ENCODE data around the gene FAM107A.

GRCh38 chr3:58531555-58531954 lies 45.6 kb downstream of the FAM107A start:
- TF ChIP-seq CTCF (optimal IDR thresholded peaks at IDR 0.05 in 1 of 3, IDR thresholded peaks at IDR 0.05 in 1 of 3, conservative IDR thresholded peaks at IDR 0.05 in 1 of 3; ENCODE audit: extremely low read depth in 1 of 3, insufficient read depth in 2 of 3, low read length in 3 of 3) = no peak
- TF ChIP-seq EZH2 (IDR thresholded peaks at IDR 0.05; ENCODE audit: low read length) = no peak
